ENCODE results near the gene CRYBG2. TPM values are rescaled to one million over a fixed set of nuclear protein-coding genes. Genes with fewer than 3 reads are reported as not detected.

Gene CRYBG2
- total and polyA plus RNA-seq, 2 of the 13 experiments (the other 11 are each of a cell fraction or from before 2014, with no cell fraction given) = 1.3 to 2.9 TPM

GRCh38 chr1:26281971-26282370 lies 72.0 kb downstream of the CRYBG2 start:
- intact Hi-C loops (cut with micrococcal nuclease; ENCODE audit: unreplicated experiment) = no loop called here
- FAIRE-seq = no peak
- Histone ChIP-seq H3K36me3 (replicated peaks in 1 of 2; ENCODE audit: control insufficient read depth in 1 of 2, insufficient read depth in 2 of 2, low read length in 2 of 2) (peaks cover 8 to 15% of the 10 kb centered on the region in 2 experiments; a peak in 4 of 5 replicates), H3K27me3 (ENCODE audit: control insufficient read depth in 1 of 2, insufficient read depth in 2 of 2, low read length in 2 of 2) (no peaks in the 10 kb centered on the region), H3K4me2 (ENCODE audit: low read depth, low read length) (no peak overlapping the region), H3K9me3 (ENCODE audit: low read length) (no peaks in the 10 kb centered on the region), H3K9ac (ENCODE audit: insufficient read depth, low read depth, low read length) (no peak overlapping the region), H2AFZ (ENCODE audit: low read length) (no peak overlapping the region), H3K4me3 (replicated peaks in 1 of 3; ENCODE audit: insufficient read depth in 1 of 3, low read depth in 2 of 3, low read length in 3 of 3) (no peak overlapping the region), H4K20me1 (ENCODE audit: insufficient read depth, low read length) (no peaks in the 10 kb centered on the region), H3K79me2 (ENCODE audit: insufficient read depth, low read length) (no peaks in the 10 kb centered on the region), H3K4me1 (ENCODE audit: insufficient read depth, low read length) (peaks cover 31% of the 10 kb centered on the region), H3K27ac (ENCODE audit: extremely low read length, insufficient read depth, low read length) (no peak overlapping the region)
- 88% methylated on average over 13 of the region's 15 CpGs for WGBS (ENCODE audit: low lambda C conversion rate)
- no TSS peak for BruUV-seq (replicated peaks)
- in situ Hi-C loops (cut with HindIII; ENCODE audit: extremely low pct_ligation_motif_present, low pct_unique_long_range_greater_than_20kb) = loop anchor here (5.0 kb wide), 2 partner anchors 40 to 110 kb away; no protein-coding TSS in a partner anchor
- CTCF ChIA-PET (ENCODE audit: low intra/inter-chr PET ratio, low total read pairs) = interaction anchor here (0.9 kb wide), 1 partner anchor 82 kb away, joined by 3 read pairs; no protein-coding TSS in a partner anchor
- POLR2A ChIA-PET = no interaction called here
- ATAC-seq = no peak
- TF ChIP-seq EHMT2 (IDR thresholded peaks at IDR 0.05; ENCODE audit: borderline replicate concordance, low read depth, low read length) (no peak), FOXA3 (CRISPR knock-in tag; IDR thresholded peaks at IDR 0.05) (no peak), PCBP1 (IDR thresholded peaks at IDR 0.05; ENCODE audit: borderline replicate concordance, low read depth, low read length) (no peak), ARNT2 (CRISPR knock-in tag; IDR thresholded peaks at IDR 0.05; ENCODE audit: low read depth) (no peak), ZNF230 (CRISPR knock-in tag; IDR thresholded peaks at IDR 0.05) (no peak), SNAI1 (CRISPR knock-in tag; IDR thresholded peaks at IDR 0.05; ENCODE audit: borderline replicate concordance) (no peak), HNF4G (IDR thresholded peaks at IDR 0.05; ENCODE audit: borderline replicate concordance, low read depth, low read length) (no peak), HNF4G (CRISPR knock-in tag; IDR thresholded peaks at IDR 0.05; ENCODE audit: borderline replicate concordance, low read depth) (no peak), ZNF496 (CRISPR knock-in tag; IDR thresholded peaks at IDR 0.05; ENCODE audit: insufficient replicate concordance) (no peak), ZNF768 (CRISPR knock-in tag; IDR thresholded peaks at IDR 0.05) (no peak), ZNF180 (CRISPR knock-in tag; IDR thresholded peaks at IDR 0.05; ENCODE audit: borderline replicate concordance, low read depth) (no peak), ZNF678 (CRISPR knock-in tag; IDR thresholded peaks at IDR 0.05) (no peak), PHF5A (CRISPR knock-in tag; IDR thresholded peaks at IDR 0.05; ENCODE audit: low read depth, unreplicated experiment) (no peak), YEATS2 (CRISPR knock-in tag; IDR thresholded peaks at IDR 0.05; ENCODE audit: borderline replicate concordance) (no peak), PHF21A (CRISPR knock-in tag; IDR thresholded peaks at IDR 0.05) (no peak), ZKSCAN8 (CRISPR knock-in tag; IDR thresholded peaks at IDR 0.05; ENCODE audit: borderline replicate concordance) (no peak), ZNF839 (CRISPR knock-in tag; IDR thresholded peaks at IDR 0.05; ENCODE audit: borderline replicate concordance) (no peak), ZNF441 (CRISPR knock-in tag; IDR thresholded peaks at IDR 0.05; ENCODE audit: borderline replicate concordance) (no peak)
- TF ChIP-seq, protein P1, sequence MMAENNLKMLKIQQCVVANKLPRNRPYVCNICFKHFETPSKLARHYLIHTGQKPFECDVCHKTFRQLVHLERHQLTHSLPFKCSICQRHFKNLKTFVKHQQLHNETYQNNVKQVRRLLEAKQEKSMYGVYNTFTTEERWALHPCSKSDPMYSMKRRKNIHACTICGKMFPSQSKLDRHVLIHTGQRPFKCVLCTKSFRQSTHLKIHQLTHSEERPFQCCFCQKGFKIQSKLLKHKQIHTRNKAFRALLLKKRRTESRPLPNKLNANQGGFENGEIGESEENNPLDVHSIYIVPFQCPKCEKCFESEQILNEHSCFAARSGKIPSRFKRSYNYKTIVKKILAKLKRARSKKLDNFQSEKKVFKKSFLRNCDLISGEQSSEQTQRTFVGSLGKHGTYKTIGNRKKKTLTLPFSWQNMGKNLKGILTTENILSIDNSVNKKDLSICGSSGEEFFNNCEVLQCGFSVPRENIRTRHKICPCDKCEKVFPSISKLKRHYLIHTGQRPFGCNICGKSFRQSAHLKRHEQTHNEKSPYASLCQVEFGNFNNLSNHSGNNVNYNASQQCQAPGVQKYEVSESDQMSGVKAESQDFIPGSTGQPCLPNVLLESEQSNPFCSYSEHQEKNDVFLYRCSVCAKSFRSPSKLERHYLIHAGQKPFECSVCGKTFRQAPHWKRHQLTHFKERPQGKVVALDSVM (CRISPR knock-in tag; IDR thresholded peaks at IDR 0.05) = no peak
- TF ChIP-seq, protein P2, sequence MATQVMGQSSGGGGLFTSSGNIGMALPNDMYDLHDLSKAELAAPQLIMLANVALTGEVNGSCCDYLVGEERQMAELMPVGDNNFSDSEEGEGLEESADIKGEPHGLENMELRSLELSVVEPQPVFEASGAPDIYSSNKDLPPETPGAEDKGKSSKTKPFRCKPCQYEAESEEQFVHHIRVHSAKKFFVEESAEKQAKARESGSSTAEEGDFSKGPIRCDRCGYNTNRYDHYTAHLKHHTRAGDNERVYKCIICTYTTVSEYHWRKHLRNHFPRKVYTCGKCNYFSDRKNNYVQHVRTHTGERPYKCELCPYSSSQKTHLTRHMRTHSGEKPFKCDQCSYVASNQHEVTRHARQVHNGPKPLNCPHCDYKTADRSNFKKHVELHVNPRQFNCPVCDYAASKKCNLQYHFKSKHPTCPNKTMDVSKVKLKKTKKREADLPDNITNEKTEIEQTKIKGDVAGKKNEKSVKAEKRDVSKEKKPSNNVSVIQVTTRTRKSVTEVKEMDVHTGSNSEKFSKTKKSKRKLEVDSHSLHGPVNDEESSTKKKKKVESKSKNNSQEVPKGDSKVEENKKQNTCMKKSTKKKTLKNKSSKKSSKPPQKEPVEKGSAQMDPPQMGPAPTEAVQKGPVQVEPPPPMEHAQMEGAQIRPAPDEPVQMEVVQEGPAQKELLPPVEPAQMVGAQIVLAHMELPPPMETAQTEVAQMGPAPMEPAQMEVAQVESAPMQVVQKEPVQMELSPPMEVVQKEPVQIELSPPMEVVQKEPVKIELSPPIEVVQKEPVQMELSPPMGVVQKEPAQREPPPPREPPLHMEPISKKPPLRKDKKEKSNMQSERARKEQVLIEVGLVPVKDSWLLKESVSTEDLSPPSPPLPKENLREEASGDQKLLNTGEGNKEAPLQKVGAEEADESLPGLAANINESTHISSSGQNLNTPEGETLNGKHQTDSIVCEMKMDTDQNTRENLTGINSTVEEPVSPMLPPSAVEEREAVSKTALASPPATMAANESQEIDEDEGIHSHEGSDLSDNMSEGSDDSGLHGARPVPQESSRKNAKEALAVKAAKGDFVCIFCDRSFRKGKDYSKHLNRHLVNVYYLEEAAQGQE (IDR thresholded peaks at IDR 0.05; ENCODE audit: borderline replicate concordance in 1 of 2, low read depth in 1 of 2, low read length in 2 of 2) = no peak
- no peak for DNase-seq (ENCODE audit: low spot score)
